B cell (primary cell): ENCODE results near the gene C17orf67. TPM values are rescaled to one million over a fixed set of nuclear protein-coding genes. Genes with fewer than 3 reads are reported as not detected.

Experiments
- ATAC-seq: fragments of 200-7000 bp; cut with Tn5 transposase; one replicate; pipeline ENCODE4 v1.10.0; 2021; ENCODE audit warnings: low read depth, mild to moderate bottlenecking, moderate number of reproducible peaks, moderate library complexity
- CTCF ChIA-PET: fragments of 350-600 bp; sonication (Branson Sonifier 250); formaldehyde crosslinking; loops from one replicate; lab custom pipeline; 2021; ENCODE audit warnings: antibody characterized with exemption, inconsistent platforms; lab: Charles Lee
- POLR2A ChIA-PET: fragments of 350-600 bp; sonication (Branson Sonifier 250); formaldehyde crosslinking; loops from one replicate; lab custom pipeline; 2021; ENCODE audit warnings: antibody characterized with exemption; lab: Charles Lee
- DNase-seq: peaks from one replicate; pipeline ENCODE4 v3.0.0; 2013
- H2AFZ ChIP-seq: 2 replicates; pipeline ENCODE4 v1.6.1; 2012; ENCODE audit warnings: mild to moderate bottlenecking, low read depth, low read length; ENCODE audit not compliant: insufficient read depth, poor library complexity, severe bottlenecking
- H3K27ac ChIP-seq, 2 donors: 1 replicate in 1 of 2; 2 replicates in 1 of 2; pipeline ENCODE4 v1.5.1; 2012 to 2013; ENCODE audit warnings: low read length in 2 of 2, mild to moderate bottlenecking in 2 of 2, moderate library complexity in 1 of 2
- H3K27me3 ChIP-seq, 4 experiments: fragments of 200-600 bp in 1 of 4; sonication (generic) in 1 of 4; replicated peaks in 1 of 4; 1 replicate in 2 of 4; 2 replicates in 2 of 4; pipeline versions ENCODE4 v1.6.1 to v1.7.0; 2013 to 2016; ENCODE audit warnings: low read length in 3 of 4, mild to moderate bottlenecking in 2 of 4, mixed read lengths in 1 of 4, moderate library complexity in 1 of 4; ENCODE audit not compliant: insufficient read depth in 4 of 4, control insufficient read depth in 3 of 4; ENCODE audit errors: control extremely low read depth in 1 of 4
- H3K36me3 ChIP-seq, 2 experiments: replicated peaks in 1 of 2; 1 replicate in 1 of 2; 2 replicates in 1 of 2; pipeline versions ENCODE4 v1.6.1 to v1.7.1; 2013; ENCODE audit warnings: low read length in 1 of 2; ENCODE audit not compliant: insufficient read depth in 2 of 2, control insufficient read depth in 1 of 2; ENCODE audit errors: control extremely low read depth in 1 of 2, extremely low read depth in 1 of 2
- H3K4me1 ChIP-seq, 2 donors: fragments of 200-600 bp in 1 of 2; sonication (generic) in 1 of 2; 1 replicate in 1 of 2; 2 replicates in 1 of 2; pipeline versions ENCODE4 v1.5.1 to v1.6.1; 2013 to 2017; ENCODE audit warnings: low read length in 2 of 2; ENCODE audit not compliant: control insufficient read depth in 2 of 2, insufficient read depth in 2 of 2
- H3K4me2 ChIP-seq: replicated peaks from 2 replicates; pipeline ENCODE3; 2012; ENCODE audit warnings: mild to moderate bottlenecking, low read depth, low read length; ENCODE audit not compliant: poor library complexity, severe bottlenecking
- H3K4me3 ChIP-seq, 5 experiments: fragments of 200-600 bp in 1 of 5; sonication (generic) in 1 of 5; 1 replicate in 3 of 5; 2 replicates in 2 of 5; pipeline versions ENCODE4 v1.5.1 to v1.7.0; 2011 to 2016; ENCODE audit warnings: low read length in 4 of 5, mild to moderate bottlenecking in 4 of 5, low read depth in 2 of 5, control low read depth in 1 of 5, moderate library complexity in 1 of 5; ENCODE audit not compliant: insufficient read depth in 1 of 5; ENCODE audit errors: control extremely low read depth in 1 of 5, extremely low read depth in 1 of 5
- H3K79me2 ChIP-seq: fragments of 200-600 bp; sonication (generic); one replicate; pipeline ENCODE4 v1.6.0; 2016; ENCODE audit warnings: low read length; ENCODE audit not compliant: control insufficient read depth, insufficient read depth
- H3K9ac ChIP-seq: fragments of 200-600 bp; sonication (generic); 2 replicates; pipeline ENCODE4 v1.6.1; 2017; ENCODE audit warnings: mild to moderate bottlenecking, low read length, moderate library complexity
- H3K9me3 ChIP-seq, 3 donors: one replicate each; pipeline versions ENCODE4 v1.6.1 to v1.7.1; 2013; ENCODE audit warnings: low read length in 2 of 3; ENCODE audit not compliant: control insufficient read depth in 2 of 3, insufficient read depth in 1 of 3; ENCODE audit errors: control extremely low read depth in 1 of 3
- H4K20me1 ChIP-seq: 2 replicates; pipeline ENCODE4 v1.6.0; 2012; ENCODE audit warnings: mild to moderate bottlenecking, low read length; ENCODE audit not compliant: insufficient read depth, control insufficient read depth, poor library complexity, severe bottlenecking
- H3K27ac Mint-ChIP-seq: one replicate; pipeline ENCODE4 v1.8.0; 2021; ENCODE audit warnings: mixed read lengths
- H3K27me3 Mint-ChIP-seq: one replicate; pipeline ENCODE4 v1.8.0; 2021; ENCODE audit warnings: mixed read lengths
- H3K4me1 Mint-ChIP-seq: one replicate; pipeline ENCODE4 v1.8.0; 2021; ENCODE audit warnings: mixed read lengths
- H3K4me3 Mint-ChIP-seq: one replicate; pipeline ENCODE4 v1.8.0; 2021; ENCODE audit warnings: mixed read lengths
- H3K9me3 Mint-ChIP-seq: one replicate; pipeline ENCODE4 v1.8.0; 2022; ENCODE audit warnings: mixed read lengths; ENCODE audit not compliant: insufficient read depth
- EZH2 ChIP-seq: IDR thresholded peaks from 2 replicates; pipeline ENCODE4 v1.6.1; 2012; ENCODE audit warnings: borderline replicate concordance, low read depth, mild to moderate bottlenecking, moderate library complexity, low read length; ENCODE audit not compliant: insufficient read depth, poor library complexity, severe bottlenecking
- WGBS: methylation state at CpG from one replicate; pipeline ENCODE4 v1.1.5; 2013; ENCODE audit warnings: missing lambda C conversion rate; ENCODE audit not compliant: insufficient coverage; 5-methylcytosine and 5-hydroxymethylcytosine counted together
- intact Hi-C: fragments of 100-400 bp; cut with micrococcal nuclease; formaldehyde crosslinking; loops from one replicate; pipeline ENCODE4 v1.10.0; 2022
- polyA plus RNA-seq: library from polyadenylated mRNA; depleted of rRNA; stranded (reverse); fragments of >200 nt; gene quantifications from 2 replicates; pipeline ENCODE4 v1.2.3, GENCODE V29; 2012
- total RNA-seq, 2 donors: library from RNA; stranded (reverse); fragments of 120-200 nt in 1 of 2; gene quantifications; 1 replicate in 1 of 2; 2 replicates in 1 of 2; pipeline versions ENCODE4 v1.2.3 to v1.2.4, GENCODE V29; 2013 to 2022
- TF ChIP-seq, protein P1 (sequence below): fragments of 200-600 bp; IDR thresholded peaks from one replicate; pipeline ENCODE4 v1.8.0; 2022; ENCODE audit warnings: antibody characterized with exemption, mild to moderate bottlenecking

The C17orf67 gene
- total and polyA plus RNA-seq, 2 donors (not counting 1 experiment from before 2014, with no cell fraction given) = 5.0 to 10.0 TPM

DNA sequence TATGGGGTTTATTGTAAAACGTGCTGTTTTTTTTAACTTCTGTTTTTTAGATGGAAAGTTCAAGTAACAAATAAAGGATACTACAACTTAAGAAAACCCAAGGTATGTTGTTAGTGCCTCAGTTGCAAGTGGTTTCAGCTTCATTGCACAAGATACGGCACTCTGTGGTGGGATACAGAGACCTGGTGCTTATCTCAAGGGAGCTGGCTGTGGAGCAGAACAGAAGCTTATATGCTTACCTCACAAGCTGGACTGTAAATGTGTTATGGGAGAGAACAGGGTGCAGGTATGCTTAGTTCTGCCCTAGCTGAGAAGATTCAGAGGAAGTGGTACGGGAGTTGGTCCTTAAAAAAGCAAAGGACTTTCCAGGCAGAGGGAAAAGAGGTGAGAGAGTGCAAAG, 15.4 kb upstream of the C17orf67 start:
- no peak overlapping the region for H3K9ac ChIP-seq
- ChIA-PET CTCF (no interaction called here), POLR2A (no interaction called here)
- no peaks in the 10 kb centered on the region for H3K27me3 ChIP-seq
- no peak overlapping the region for H2AFZ ChIP-seq
- no peaks in the 10 kb centered on the region for H3K4me1 ChIP-seq
- TF ChIP-seq, protein P1, sequence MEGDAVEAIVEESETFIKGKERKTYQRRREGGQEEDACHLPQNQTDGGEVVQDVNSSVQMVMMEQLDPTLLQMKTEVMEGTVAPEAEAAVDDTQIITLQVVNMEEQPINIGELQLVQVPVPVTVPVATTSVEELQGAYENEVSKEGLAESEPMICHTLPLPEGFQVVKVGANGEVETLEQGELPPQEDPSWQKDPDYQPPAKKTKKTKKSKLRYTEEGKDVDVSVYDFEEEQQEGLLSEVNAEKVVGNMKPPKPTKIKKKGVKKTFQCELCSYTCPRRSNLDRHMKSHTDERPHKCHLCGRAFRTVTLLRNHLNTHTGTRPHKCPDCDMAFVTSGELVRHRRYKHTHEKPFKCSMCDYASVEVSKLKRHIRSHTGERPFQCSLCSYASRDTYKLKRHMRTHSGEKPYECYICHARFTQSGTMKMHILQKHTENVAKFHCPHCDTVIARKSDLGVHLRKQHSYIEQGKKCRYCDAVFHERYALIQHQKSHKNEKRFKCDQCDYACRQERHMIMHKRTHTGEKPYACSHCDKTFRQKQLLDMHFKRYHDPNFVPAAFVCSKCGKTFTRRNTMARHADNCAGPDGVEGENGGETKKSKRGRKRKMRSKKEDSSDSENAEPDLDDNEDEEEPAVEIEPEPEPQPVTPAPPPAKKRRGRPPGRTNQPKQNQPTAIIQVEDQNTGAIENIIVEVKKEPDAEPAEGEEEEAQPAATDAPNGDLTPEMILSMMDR = no peak
- no peak for TF ChIP-seq EZH2
- H3K4me2 ChIP-seq = no peak overlapping the region
- intact Hi-C loops = no loop called here
- Mint-ChIP-seq H3K4me1 (peaks cover 3% of the 10 kb centered on the region), H3K4me3 (no peak overlapping the region), H3K9me3 (no peaks in the 10 kb centered on the region), H3K27me3 (no peaks in the 10 kb centered on the region), H3K27ac (no peak overlapping the region)
- H3K27ac ChIP-seq = no peak overlapping the region
- no peaks in the 10 kb centered on the region for H3K79me2 ChIP-seq
- no peak for DNase-seq
- peaks cover 2 to 29% of the 10 kb centered on the region in 2 experiments for H3K36me3 ChIP-seq
- no peaks in the 10 kb centered on the region for H4K20me1 ChIP-seq
- 82% methylated on average over 2 of the region's 3 CpGs for WGBS
- H3K9me3 ChIP-seq = no peaks in the 10 kb centered on the region
- no peak overlapping the region for H3K4me3 ChIP-seq
- ATAC-seq = no peak

- Histone ChIP-seq H3K4me2 (no peak overlapping the region), H3K4me1 (no peaks in the 10 kb centered on the region), H3K4me3 (no peak overlapping the region), H3K27me3 (no peaks in the 10 kb centered on the region), H3K9me3 (no peaks in the 10 kb centered on the region), H3K36me3 (peaks cover 2 to 37% of the 10 kb centered on the region in 2 experiments), H3K27ac (no peak overlapping the region), H4K20me1 (no peaks in the 10 kb centered on the region), H3K9ac (no peak overlapping the region), H2AFZ (no peak overlapping the region), H3K79me2 (no peaks in the 10 kb centered on the region)
- H3K9me3 Mint-ChIP-seq = no peaks in the 10 kb centered on the region
- no peak for TF ChIP-seq EZH2
- TF ChIP-seq, protein P1 = no peak
- no peak overlapping the region for H3K27ac Mint-ChIP-seq
- no CpG with 5 or more reads among the region's 4 CpGs for WGBS
- ATAC-seq = no peak
- H3K27me3 Mint-ChIP-seq = no peaks in the 10 kb centered on the region
- peaks cover 3% of the 10 kb centered on the region for H3K4me1 Mint-ChIP-seq
- H3K4me3 Mint-ChIP-seq = no peak overlapping the region
- ChIA-PET CTCF (no interaction called here), POLR2A (no interaction called here)
- no peak for DNase-seq
- intact Hi-C loops = no loop called here
Measured at GRCh38 chr17:56847106-56847505, 13.4 kb upstream of the C17orf67 start.
